HG03196 (cell line): ENCODE data around the gene USP31.

ENCODE experiments used
- ATAC-seq: cut with Tn5 transposase; IDR thresholded peaks from one replicate; pipeline ENCODE4 v1.9.1; 2021; ENCODE audit not compliant: unreplicated experiment

The USP31 gene

DNA sequence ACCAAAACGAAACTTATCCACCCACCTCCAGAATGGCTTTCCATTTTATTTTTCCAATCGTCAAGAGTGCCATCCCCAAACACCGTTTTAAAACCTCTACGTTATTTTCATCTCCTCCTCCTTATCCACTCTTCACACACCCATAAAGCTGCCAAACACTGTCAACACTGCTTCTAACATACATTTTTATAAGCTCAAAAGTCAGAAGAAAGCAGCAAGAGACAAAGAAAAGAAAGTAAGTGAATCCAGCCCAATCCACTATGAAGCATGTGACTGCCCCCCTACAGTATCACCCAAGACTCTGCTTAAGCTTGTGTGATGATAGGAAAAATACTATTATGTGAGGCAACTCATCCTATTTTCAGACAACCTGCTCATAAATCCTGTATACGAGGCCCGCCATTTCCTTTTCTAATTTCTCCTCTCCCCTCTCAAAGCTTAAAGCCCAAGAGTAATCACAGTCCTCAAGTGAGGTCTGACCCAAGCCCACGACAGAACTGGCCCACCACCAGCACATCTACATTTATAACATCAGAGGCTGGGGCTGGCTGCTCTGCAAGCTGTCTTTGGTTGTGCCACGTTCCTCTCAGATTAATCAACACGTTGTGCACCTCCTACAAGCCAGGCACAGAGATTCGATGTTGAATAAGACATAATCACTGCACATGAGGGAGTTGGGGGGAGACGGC, 16.3 kb downstream of the USP31 start:
- no peak for ATAC-seq

DNA sequence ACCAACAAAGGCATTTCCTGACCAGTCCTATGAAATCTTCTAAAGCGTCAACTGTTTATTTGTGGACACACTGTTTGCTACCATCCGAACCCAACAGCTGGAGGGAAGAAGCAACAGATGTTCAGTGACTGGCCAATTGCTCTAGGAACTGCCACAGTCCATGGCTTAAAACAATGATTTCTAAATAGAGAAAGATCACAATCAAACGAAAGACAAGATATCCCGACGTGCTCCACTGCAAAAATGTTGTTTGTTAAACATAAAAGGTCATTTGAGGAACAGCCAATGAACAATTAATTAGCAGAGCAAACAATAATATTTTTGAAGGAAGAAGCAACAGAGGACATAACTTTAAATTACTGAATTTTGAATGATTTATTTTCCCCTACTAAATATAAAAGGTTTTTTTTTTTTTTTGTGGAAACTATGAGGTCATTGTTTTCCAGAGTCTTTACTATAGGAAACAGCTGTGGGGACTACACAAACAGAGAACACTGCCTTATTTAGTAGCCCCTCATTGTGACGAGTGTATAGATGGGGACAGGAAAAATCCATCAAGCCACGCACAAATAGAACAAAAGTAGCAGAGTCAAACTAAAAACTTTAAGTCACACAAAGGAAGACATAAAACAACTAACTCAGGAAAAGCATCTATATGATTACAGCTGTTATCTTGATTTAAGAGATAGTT, 17.2 kb downstream of the USP31 start:
- no peak for ATAC-seq

DNA sequence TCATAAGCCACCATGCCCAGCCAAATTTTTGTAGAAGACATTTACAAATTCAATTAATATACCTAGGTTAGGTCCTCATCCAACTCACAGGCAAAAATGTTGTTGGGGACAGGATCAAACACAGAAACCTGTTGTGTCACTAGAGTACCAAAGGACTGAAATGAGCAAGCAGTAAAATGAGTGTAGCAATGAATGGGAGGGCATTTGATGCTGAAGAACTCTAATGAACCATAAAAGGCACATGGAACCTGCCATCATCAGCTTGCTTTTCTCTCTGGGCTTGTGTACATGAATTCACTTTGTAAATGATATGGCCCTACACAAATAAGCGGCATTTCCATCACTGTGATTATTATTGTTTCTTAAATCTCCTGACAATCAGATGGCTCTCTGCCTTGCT, 17.8 kb downstream of the USP31 start:
- no peak for ATAC-seq

DNA sequence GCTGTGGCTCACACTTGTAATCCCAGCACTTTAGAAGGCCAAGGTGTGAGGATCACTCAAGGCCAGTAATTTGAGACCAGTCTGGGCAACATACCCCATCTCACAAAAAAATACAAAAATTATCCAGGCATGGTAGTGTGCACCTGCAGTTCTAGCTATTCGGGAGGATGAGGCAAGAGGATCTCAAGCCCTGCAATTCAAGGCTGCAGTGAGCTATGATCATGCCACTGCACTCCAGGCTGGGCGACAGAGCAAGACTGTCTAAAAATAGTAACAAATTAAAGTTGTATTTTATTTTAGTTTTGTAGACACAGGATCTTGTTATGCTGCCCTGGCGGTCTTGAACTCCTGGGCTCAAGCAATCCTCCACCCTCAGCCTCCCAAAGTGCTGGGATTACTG, 18.2 kb downstream of the USP31 start:
- no peak for ATAC-seq

DNA sequence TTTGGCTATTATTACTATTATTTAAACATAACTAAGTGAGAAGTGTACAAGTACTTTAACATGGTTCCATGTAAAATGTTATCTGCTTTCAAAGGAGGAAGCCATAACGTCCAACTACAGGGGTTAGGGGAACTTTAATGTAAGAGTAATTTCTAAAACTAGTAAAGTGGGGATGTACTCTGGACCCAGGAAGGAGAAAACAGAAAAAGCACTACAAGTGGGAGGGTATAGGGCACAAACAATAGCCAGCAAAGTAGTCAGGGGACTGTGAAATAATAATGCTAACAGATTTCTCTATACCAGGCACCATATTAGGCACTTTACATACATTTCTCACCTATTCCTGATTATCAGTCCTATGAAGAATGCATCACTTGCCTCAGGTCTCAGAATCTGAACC, 19.6 kb downstream of the USP31 start:
- ATAC-seq, result no peak

DNA sequence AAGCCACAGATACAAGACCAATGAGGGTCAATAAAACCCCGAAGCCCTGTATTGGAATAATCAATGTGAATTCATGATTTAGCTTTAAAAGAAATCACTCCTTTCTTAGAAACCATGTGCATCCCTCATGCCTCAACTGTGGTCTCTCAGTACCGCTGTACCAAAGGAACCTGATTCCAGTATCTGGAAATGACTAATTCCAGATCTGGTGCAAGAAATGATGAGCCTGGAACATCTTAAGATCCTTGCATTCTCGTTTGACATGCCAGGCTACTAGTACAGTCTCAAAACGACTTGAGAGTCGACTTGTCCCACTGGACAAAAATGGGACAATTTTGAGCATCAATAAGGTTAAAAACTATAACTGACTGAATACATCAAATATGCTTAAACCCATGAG, 21.2 kb downstream of the USP31 start:
- no peak for ATAC-seq

DNA sequence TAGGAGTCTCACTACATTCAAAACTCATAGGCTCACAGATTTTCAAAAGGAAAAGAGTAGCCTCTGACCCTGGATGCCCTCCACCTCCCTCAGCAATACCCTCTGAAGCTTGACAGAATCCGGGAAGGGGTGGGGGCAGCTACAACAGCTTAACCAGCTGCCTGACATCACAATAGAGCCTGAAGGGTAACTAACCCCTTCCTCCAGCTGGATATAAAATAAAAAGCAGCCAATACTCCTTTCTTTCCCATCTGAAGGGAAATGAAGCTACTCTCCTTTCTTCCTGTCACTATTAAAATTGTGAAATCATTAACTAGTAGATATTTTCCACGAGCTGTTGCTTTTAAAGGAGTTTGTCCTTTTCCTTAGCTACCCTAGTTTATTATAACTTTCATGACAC, 24.0 kb downstream of the USP31 start:
- no peak for ATAC-seq

DNA sequence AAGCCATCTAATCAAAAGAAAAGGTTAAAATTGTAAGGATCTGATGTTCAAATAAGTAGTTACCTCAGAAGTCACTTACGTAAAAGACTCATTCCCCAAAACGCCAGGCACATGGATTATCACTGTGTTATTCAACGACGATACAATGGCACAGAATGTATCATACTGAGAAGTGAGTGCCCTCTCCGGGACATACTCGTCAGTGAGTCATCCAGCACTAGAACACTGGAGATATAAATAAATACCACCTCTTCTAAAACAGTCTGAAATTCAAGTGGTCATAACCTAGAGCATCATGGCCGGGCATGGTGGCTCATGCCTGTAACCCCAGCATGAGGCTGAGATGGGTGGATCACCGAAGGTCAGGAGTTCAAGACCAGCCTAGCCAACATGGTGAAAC, 24.9 kb downstream of the USP31 start:
- ATAC-seq, result no peak

DNA sequence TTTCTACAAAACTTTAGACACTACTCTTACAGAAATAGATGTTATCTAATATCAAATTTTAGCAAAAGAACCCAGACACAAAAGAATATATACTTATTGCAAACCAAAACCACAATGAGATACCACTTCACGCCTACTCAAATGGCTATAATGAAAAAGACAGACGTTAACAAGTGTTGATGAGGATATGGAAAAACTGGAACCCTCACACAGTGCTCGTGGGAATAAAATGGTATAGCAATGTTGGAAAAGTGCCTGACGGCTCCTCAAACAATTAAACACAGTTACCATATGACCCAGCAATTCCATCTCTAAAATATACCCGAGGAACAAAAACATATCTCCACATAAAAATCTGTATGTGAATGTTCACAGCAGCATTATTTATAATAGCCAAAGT, 27.1 kb downstream of the USP31 start:
- ATAC-seq, result no peak

DNA sequence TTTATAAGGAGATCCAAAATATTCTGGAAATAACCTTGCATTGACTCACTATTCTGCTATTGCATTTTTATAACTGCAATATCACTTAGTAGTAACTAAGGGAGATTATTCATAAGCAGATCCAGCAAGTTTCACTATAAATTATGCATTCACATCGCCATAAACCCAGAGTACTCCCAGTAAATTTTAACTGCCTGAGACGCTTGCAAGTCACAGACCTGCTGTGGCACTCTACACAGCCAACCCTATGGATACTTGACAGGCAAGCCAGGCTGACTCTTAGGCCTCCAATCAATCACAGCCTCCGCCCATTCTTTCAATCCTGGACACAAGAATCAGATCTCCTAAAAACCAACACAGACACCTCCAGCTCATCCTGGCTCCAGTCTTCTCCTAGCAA, 28.2 kb downstream of the USP31 start:
- ATAC-seq, result no peak

DNA sequence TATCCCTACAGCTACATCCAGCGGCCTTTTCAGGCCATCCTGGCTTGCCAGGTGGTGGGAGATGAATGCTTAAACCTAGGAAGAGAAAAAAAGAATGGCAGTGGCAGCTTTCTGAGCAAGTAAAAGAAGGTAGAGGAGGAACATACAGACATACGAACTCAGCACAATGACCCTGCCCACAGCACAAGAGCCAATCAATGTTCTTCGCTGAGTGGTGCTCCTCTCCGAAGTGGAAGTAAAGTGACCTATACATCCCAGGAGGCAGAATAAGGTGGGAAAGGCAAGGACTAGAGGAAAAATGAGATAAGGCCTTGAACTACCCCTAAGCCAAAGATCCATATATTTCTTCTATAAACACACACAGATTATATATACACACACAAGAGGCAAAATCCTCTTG, 28.7 kb downstream of the USP31 start:
- no peak for ATAC-seq

DNA sequence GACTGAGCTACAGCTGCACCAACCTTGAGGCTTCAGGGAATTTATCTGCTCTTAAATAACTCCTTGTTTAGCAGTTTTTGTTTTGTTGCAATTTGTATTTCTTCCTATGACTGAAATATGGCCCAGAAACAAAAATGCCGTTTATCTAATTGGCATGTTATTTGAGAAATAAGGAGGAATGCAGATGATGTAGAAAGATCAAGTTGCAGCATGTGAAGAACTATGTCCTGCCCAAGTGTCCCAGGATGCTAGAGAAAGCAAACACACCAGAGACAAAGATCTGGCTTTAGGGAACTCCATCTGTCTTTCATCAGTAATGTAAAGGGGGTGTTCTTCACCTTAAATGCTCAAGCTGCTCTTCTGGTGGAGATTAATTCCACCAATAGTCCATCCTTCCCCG, 29.7 kb downstream of the USP31 start:
- ATAC-seq, result no peak

DNA sequence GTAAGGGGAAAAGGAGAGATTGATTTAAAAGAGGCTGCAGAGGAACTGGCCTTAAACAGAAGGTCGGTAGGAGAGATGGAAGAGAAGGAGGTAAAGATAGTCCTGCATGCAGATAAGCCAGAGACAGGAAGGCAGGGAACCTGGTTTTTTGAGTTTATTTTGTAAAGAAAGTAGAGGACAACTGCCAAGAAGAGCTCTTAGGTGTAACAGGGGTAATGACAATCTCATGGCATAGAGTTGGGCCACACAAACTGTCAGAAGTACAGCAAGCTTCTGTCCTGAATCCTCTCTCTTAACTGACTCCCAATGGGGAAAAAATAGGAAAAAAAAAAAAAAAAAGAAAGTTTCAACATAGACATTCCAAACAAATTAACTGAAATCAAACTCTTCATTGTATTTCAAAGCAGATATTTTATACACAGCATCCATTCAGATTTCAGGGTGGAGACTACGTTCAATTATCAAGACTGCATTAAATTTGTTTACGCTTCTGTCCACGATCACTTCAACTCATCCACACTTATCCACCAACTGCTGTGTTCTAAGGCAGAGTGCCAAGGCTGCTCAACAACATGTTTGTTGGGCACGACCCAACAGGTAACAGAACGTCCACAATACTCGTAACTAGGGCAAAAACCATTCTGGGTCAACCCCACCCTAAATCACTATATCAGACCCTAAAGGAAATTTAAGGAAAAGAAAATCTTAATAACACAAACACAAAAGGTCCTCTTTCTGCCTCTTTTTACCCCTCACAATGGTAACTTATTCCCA, 34.9 kb downstream of the USP31 start:
- ATAC-seq, result no peak

DNA sequence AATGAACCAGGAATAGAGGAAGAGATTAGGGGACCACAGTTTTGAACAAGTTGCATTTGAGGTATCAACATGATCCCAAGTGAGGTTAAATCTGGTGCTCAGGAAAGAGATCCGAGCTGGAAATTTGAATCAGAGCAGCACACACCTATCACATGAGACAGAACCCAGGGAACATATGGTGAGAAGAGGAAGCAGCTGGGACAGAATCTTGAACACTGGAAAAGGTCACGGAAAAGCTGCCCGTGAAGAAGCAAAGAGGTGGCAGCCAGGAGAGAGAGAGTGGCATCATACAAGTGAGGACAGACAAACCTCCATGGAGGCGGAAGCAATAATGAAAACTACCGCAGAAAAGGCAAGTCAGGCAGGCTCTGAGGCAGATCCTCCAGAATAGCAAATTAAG, 36.1 kb downstream of the USP31 start:
- ATAC-seq, result no peak

DNA sequence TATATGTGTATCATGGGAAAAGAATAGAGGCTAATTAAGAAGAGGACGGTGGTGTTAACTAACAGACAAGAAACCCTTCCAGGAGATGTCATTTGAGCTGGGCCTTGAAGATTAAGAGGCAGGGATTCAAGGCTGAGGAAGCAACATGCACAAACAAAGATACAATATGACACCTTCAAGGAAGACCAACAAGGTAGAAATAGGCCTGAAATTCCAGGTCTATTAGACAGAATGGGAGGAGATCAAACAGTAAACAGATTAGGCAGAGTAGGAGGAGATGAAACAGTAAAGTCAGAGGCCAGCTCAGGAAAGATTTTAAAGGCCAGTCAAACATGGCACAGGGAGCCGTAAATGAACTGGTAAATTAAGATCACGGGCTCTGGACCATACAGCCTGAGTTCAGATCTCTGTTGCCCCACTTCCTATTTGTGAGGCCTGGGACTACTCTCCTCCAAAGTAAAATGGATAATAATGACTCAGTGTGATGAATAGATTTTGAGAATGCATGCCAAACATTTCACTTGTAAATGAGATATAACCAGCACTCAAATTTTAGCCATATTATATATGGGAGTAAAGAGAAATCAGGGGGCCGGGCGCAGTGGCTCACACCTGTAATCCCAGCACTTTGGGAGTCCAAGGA, 38.9 kb downstream of the USP31 start:
- ATAC-seq, result no peak

DNA sequence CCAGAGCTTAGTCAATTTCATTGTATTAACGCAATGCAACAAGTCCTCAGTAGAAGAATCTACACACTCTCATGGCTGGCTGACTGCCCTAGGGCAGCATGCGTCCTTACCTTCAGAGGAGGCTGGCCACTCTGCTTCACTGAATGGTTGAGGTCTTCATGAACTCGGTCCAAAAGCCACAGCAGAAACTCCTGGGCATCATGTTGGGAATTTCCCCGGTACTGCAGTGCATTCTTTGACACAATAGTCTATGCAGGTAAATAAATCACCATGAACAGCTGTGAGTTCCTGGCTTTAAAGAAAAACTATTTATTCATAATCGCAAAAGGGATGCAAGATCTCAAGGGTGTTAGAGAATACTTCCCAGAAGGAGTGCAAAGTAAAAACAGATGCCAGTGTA, 41.3 kb downstream of the USP31 start:
- no peak for ATAC-seq

DNA sequence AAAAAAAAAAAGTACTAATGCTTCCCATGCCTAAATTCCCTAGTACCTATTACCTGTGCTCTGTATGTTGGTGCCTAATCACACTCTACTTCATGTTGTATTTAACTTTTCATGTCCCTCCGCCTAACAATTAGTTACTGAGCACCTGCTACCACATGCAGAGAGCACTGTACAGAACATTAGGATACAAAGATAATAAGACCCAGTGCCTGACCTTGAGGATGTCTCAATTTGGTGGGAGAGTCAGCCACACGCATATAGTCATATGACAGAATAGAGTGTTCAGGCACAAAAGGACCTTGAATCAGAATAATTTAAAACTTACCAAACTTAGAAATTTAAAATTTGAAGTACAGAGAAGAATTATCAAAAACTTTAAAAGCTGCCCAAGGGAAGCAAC, 42.1 kb downstream of the USP31 start:
- no peak for ATAC-seq

DNA sequence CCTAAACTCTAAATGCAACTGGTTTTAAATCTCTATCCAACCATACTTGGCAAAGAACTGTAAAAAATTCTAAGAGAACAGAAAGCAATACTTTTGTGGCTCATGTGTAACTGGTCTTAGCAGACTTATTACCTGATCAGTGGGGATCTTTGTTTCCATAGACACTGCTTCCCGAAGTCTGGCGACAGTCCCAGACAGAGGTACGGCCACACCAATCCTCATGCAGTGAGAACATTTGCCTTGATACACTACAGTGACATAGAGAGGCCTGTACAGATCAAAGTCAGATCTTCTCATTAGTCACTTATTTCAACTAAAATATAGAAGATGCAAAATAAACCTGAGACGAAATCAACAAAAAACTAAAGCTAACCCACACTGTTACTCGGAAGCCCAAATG, 43.9 kb downstream of the USP31 start:
- ATAC-seq, result no peak

DNA sequence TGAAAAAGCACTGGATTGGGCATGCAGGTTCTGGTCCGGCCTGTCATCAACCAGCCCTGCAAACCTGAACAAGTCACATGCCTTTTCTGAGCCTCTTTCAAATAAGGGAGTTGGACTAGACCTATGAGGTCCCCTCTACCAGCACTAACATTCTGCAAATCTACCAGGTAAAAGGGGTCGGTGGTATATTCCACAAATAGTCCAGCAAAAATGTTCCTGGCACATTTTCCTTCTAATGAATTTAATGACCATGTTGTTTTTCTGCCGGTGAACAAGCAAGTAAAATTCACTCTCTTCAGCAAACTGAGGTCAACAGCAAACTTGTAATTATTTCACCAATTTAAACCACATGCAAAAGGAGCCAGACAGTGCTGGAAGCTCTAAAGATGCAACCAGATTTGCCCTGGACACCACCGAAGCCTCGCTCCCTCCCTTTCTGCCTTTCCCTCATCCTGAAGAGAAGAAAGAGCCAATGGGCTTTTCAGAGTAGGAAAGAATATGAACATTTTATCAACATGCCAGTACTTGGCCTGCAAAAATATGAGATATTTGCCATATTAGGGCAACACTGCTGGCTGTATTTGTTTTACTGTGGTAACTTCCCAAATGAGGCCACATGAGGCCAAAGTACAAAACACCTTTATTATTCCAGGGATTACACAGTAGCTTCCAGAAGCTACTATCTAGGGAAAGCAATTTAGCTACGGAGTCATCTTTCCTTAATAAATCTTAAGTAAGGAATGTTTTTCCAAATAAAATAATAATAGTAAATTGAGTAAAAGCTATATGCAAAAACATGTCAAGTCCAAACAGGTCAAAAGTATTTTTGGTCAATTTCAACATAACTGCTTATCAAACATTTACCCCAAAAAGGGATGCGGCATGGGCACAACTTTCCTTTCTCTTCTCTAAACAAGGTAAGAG, 45.0 kb downstream of the USP31 start:
- no peak for ATAC-seq

DNA sequence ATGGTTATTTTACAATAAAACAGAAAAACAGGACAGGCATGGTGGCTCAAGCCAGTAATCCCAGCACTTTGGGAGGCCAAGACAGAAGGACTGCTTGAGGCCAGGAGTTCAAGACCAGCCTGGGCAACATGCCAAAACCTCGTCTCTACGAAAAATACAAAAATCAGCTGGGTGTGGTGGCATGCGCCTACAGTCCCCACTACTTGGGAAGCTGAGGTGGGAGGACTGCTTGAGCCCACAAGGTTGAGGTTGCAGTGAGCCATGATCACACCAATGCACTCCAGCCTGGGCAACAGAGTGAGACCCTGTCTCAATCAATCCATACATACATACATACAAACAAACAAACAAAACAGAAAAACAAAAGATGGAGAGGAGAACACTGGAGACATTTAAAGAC, 45.6 kb downstream of the USP31 start:
- ATAC-seq, result no peak
